ENCODE measurements around the gene F3.
"Not testable (repeated sequence)": the region's sequence is repeated elsewhere in the genome, so short reads cannot be mapped to it uniquely, and the experiment has no call there.

- TF ChIP-seq, protein P1, sequence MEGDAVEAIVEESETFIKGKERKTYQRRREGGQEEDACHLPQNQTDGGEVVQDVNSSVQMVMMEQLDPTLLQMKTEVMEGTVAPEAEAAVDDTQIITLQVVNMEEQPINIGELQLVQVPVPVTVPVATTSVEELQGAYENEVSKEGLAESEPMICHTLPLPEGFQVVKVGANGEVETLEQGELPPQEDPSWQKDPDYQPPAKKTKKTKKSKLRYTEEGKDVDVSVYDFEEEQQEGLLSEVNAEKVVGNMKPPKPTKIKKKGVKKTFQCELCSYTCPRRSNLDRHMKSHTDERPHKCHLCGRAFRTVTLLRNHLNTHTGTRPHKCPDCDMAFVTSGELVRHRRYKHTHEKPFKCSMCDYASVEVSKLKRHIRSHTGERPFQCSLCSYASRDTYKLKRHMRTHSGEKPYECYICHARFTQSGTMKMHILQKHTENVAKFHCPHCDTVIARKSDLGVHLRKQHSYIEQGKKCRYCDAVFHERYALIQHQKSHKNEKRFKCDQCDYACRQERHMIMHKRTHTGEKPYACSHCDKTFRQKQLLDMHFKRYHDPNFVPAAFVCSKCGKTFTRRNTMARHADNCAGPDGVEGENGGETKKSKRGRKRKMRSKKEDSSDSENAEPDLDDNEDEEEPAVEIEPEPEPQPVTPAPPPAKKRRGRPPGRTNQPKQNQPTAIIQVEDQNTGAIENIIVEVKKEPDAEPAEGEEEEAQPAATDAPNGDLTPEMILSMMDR (IDR thresholded peaks at IDR 0.05): not testable (repeated sequence)
- TF ChIP-seq POLR2A (IDR thresholded peaks at IDR 0.05): not testable (repeated sequence)
Measured at GRCh38 chr1:94570965-94571364, 29.4 kb upstream of the F3 start.
